Body of pancreas (tissue), 4 donors: ENCODE results near the gene QKI.

Experiments
- CTCF ChIP-seq, 7 experiments: fragments of 450-650 bp in 4 of 7; fragments of 200-600 bp in 3 of 7; sonication (generic) in 3 of 7; IDR thresholded peaks; one replicate each; pipeline ENCODE4 v1.5.1; 2016 to 2019; ENCODE audit warnings: antibody characterized with exemption in 7 of 7
- POLR2A ChIP-seq, 3 donors: fragments of 450-650 bp; IDR thresholded peaks; one replicate each; pipeline ENCODE4 v1.6.1; 2016; ENCODE audit warnings: antibody characterized with exemption in 3 of 3, mild to moderate bottlenecking in 2 of 3

- TF ChIP-seq CTCF (IDR thresholded peaks at IDR 0.05) (no peak), POLR2A (IDR thresholded peaks at IDR 0.05) (no peak)
Observed at GRCh38 chr6:163369141-163369540, 45.4 kb upstream of the QKI start.
